ENCODE results near the gene RNF213.

RNF213 gene

DNA sequence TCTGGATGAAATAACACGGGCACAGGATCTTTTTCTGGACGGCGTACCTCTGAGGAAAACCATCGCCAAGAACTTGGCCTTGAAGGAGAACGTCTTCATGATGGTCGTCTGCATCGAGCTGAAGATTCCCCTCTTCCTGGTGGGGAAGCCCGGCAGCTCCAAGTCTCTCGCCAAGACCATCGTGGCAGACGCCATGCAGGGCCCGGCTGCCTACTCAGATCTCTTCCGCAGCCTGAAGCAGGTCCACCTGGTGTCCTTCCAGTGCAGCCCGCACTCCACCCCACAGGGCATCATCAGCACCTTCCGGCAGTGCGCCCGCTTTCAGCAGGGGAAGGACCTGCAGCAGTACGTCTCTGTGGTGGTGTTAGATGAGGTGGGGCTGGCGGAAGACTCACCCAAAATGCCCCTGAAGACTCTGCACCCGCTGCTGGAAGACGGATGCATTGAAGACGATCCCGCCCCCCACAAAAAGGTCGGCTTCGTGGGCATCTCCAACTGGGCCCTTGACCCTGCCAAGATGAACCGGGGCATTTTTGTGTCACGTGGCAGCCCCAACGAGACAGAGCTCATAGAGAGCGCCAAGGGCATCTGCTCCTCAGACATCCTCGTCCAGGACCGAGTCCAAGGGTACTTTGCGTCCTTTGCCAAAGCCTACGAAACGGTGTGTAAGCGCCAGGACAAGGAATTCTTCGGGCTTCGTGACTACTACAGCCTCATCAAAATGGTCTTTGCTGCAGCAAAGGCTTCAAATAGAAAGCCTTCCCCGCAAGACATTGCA lies 86.0 kb downstream of the RNF213 start:
- no peaks in the 10 kb centered on the region for H3K27me3 ChIP-seq (replicated peaks; ENCODE audit: insufficient read depth, low read length)
- H3K9ac ChIP-seq (ENCODE audit: low read length) = no peak overlapping the region
- H3K36me3 ChIP-seq (replicated peaks; ENCODE audit: insufficient read depth, low read length) = peaks cover 31% of the 10 kb centered on the region
- H3K9me2 ChIP-seq (replicated peaks; ENCODE audit: insufficient read depth, low read length) = no peaks in the 10 kb centered on the region
- H3K4me2 ChIP-seq (ENCODE audit: low read depth, low read length) = no peak overlapping the region
- H2AFZ ChIP-seq (ENCODE audit: low read length) = no peak overlapping the region
- no peak for DNase-seq
- no peaks in the 10 kb centered on the region for H3F3A ChIP-seq (ENCODE audit: insufficient read depth, low read length)
- no peak overlapping the region for H3K27ac ChIP-seq (ENCODE audit: low read length)
- no peak overlapping the region for H3K4me3 ChIP-seq (ENCODE audit: low read length)
- no peaks in the 10 kb centered on the region for H3K9me3 ChIP-seq (replicated peaks; ENCODE audit: insufficient read depth, low read length)
- H4K20me1 ChIP-seq (ENCODE audit: insufficient read depth, low read length) = no peaks in the 10 kb centered on the region
- H3K4me1 ChIP-seq (ENCODE audit: low read length) = no peaks in the 10 kb centered on the region
- H3K79me2 ChIP-seq (ENCODE audit: low read length) = no peaks in the 10 kb centered on the region
- TF ChIP-seq, protein P1, sequence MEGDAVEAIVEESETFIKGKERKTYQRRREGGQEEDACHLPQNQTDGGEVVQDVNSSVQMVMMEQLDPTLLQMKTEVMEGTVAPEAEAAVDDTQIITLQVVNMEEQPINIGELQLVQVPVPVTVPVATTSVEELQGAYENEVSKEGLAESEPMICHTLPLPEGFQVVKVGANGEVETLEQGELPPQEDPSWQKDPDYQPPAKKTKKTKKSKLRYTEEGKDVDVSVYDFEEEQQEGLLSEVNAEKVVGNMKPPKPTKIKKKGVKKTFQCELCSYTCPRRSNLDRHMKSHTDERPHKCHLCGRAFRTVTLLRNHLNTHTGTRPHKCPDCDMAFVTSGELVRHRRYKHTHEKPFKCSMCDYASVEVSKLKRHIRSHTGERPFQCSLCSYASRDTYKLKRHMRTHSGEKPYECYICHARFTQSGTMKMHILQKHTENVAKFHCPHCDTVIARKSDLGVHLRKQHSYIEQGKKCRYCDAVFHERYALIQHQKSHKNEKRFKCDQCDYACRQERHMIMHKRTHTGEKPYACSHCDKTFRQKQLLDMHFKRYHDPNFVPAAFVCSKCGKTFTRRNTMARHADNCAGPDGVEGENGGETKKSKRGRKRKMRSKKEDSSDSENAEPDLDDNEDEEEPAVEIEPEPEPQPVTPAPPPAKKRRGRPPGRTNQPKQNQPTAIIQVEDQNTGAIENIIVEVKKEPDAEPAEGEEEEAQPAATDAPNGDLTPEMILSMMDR (IDR thresholded peaks at IDR 0.05; ENCODE audit: low read length) = no peak
- no peak for TF ChIP-seq EZH2phosphoT487 (IDR thresholded peaks at IDR 0.05; ENCODE audit: low read length)
- no peak for TF ChIP-seq EZH2 (optimal IDR thresholded peaks at IDR 0.05; ENCODE audit: low read depth, low read length)

DNA sequence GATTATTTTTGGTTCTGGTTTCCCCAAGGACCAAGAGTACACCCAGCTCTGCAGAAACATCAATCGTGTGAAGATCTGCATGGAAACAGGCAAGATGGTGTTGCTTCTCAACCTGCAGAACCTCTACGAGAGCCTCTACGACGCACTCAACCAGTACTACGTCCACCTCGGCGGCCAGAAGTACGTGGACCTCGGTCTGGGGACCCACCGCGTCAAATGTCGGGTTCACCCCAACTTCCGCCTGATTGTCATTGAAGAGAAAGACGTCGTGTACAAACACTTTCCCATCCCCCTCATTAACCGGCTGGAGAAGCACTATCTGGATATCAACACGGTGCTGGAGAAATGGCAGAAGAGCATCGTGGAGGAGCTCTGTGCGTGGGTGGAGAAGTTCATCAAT lies 86.9 kb downstream of the RNF213 start:
- DNase-seq = no peak
- H3F3A ChIP-seq (ENCODE audit: insufficient read depth, low read length) = no peaks in the 10 kb centered on the region
- no peaks in the 10 kb centered on the region for H3K9me2 ChIP-seq (replicated peaks; ENCODE audit: insufficient read depth, low read length)
- H3K9me3 ChIP-seq (replicated peaks; ENCODE audit: insufficient read depth, low read length) = no peaks in the 10 kb centered on the region
- no peaks in the 10 kb centered on the region for H4K20me1 ChIP-seq (ENCODE audit: insufficient read depth, low read length)
- no peaks in the 10 kb centered on the region for H3K79me2 ChIP-seq (ENCODE audit: low read length)
- no peak overlapping the region for H3K27ac ChIP-seq (ENCODE audit: low read length)
- TF ChIP-seq EZH2 (optimal IDR thresholded peaks at IDR 0.05; ENCODE audit: low read depth, low read length) (no peak), EZH2phosphoT487 (IDR thresholded peaks at IDR 0.05; ENCODE audit: low read length) (no peak)
- TF ChIP-seq, protein P1 (IDR thresholded peaks at IDR 0.05; ENCODE audit: low read length) = no peak
- H3K27me3 ChIP-seq (replicated peaks; ENCODE audit: insufficient read depth, low read length) = no peaks in the 10 kb centered on the region
- no peak overlapping the region for H3K9ac ChIP-seq (ENCODE audit: low read length)
- H3K36me3 ChIP-seq (replicated peaks; ENCODE audit: insufficient read depth, low read length) = peaks cover 31% of the 10 kb centered on the region
- H2AFZ ChIP-seq (ENCODE audit: low read length) = no peak overlapping the region
- no peak overlapping the region for H3K4me2 ChIP-seq (ENCODE audit: low read depth, low read length)
- H3K4me1 ChIP-seq (ENCODE audit: low read length) = no peaks in the 10 kb centered on the region
- H3K4me3 ChIP-seq (ENCODE audit: low read length) = no peak overlapping the region

DNA sequence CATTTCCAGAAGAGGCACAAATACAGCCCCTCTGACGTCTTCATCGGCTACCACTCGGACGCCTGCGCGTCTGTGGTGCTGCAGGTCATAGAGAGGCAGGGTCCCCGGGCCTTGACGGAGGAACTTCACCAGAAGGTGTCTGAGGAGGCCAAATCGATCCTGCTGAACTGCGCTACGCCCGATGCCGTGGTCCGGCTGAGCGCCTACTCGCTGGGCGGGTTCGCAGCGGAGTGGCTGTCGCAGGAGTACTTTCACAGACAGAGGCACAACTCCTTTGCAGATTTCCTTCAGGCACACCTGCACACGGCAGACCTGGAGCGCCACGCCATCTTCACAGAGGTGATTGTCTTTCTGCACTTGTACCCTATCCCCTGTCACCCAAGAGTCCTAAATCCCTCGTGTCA lies 87.3 kb downstream of the RNF213 start:
- no peak for TF ChIP-seq EZH2phosphoT487 (IDR thresholded peaks at IDR 0.05; ENCODE audit: low read length)
- no peak for TF ChIP-seq EZH2 (optimal IDR thresholded peaks at IDR 0.05; ENCODE audit: low read depth, low read length)
- TF ChIP-seq, protein P1 (IDR thresholded peaks at IDR 0.05; ENCODE audit: low read length) = no peak
- no peak overlapping the region for H2AFZ ChIP-seq (ENCODE audit: low read length)
- H3K9me3 ChIP-seq (replicated peaks; ENCODE audit: insufficient read depth, low read length) = no peaks in the 10 kb centered on the region
- H3K4me1 ChIP-seq (ENCODE audit: low read length) = no peaks in the 10 kb centered on the region
- H3K36me3 ChIP-seq (replicated peaks; ENCODE audit: insufficient read depth, low read length) = peaks cover 31% of the 10 kb centered on the region
- H3K27ac ChIP-seq (ENCODE audit: low read length) = no peak overlapping the region
- no peaks in the 10 kb centered on the region for H3K79me2 ChIP-seq (ENCODE audit: low read length)
- no peaks in the 10 kb centered on the region for H3F3A ChIP-seq (ENCODE audit: insufficient read depth, low read length)
- H3K4me2 ChIP-seq (ENCODE audit: low read depth, low read length) = no peak overlapping the region
- no peak overlapping the region for H3K4me3 ChIP-seq (ENCODE audit: low read length)
- H4K20me1 ChIP-seq (ENCODE audit: insufficient read depth, low read length) = no peaks in the 10 kb centered on the region
- H3K9me2 ChIP-seq (replicated peaks; ENCODE audit: insufficient read depth, low read length) = no peaks in the 10 kb centered on the region
- no peaks in the 10 kb centered on the region for H3K27me3 ChIP-seq (replicated peaks; ENCODE audit: insufficient read depth, low read length)
- H3K9ac ChIP-seq (ENCODE audit: low read length) = no peak overlapping the region
- DNase-seq = no peak
